H1 (cell line): Measurements from ENCODE around the gene DEDD2. TPM values are rescaled to one million over a fixed set of nuclear protein-coding genes. Genes with fewer than 3 reads are reported as not detected.

Experiments
- CREB1 ChIP-seq: IDR thresholded peaks from 2 replicates; pipeline ENCODE4 v1.6.1; 2012; ENCODE audit warnings: inconsistent platforms
- KDM4A ChIP-seq: IDR thresholded peaks from one replicate; pipeline ENCODE4 v1.7.1; 2012; ENCODE audit warnings: low read depth, mild to moderate bottlenecking, moderate library complexity, low read length, inconsistent platforms; ENCODE audit not compliant: severe bottlenecking
- PHF8 ChIP-seq: fragments of 200-600 bp; sonication (generic); conservative IDR thresholded peaks from 2 replicates; pipeline ENCODE4 v1.7.1; 2012; ENCODE audit warnings: low read depth, mild to moderate bottlenecking, inconsistent platforms, low read length, moderate library complexity
- SUZ12 ChIP-seq: fragments of 200-600 bp; sonication (generic); IDR thresholded peaks from 2 replicates; pipeline ENCODE4 v1.6.1; 2012; ENCODE audit warnings: mild to moderate bottlenecking, inconsistent platforms, low read length, moderate library complexity, mixed read lengths
- polyA plus RNA-seq, 7 experiments: library from polyadenylated mRNA; depleted of rRNA in 3 of 7; stranded (reverse) in 5 of 7; unstranded in 2 of 7; fragments of >200 nt in 5 of 7; fragments of 200-250 nt in 2 of 7; gene quantifications; 1 replicate in 5 of 7; 2 replicates in 1 of 7; 4 replicates in 1 of 7; pipeline versions ENCODE4 v1.2.1 to v1.2.3, GENCODE V29; 2011 to 2013; ENCODE audit warnings: missing spikeins in 2 of 7, mixed read lengths in 2 of 7
- total RNA-seq: library from RNA; stranded (reverse); fragmentation: NEBNext Ultra II Directional; extraction: Animal tissue kit (Norgen Biotek cat#: 25700); gene quantifications from 2 replicates; pipeline ENCODE4 v1.2.1, GENCODE V29; 2021
- TF ChIP-seq, protein P1 (sequence below): IDR thresholded peaks from 2 replicates; pipeline ENCODE4 v1.6.1; 2012; ENCODE audit warnings: low read length, inconsistent platforms

The DEDD2 gene
- total and polyA plus RNA-seq, 2 of the 8 experiments (the other 6 are each of a cell fraction or from before 2014, with no cell fraction given) = 37.8 to 65.0 TPM

DNA sequence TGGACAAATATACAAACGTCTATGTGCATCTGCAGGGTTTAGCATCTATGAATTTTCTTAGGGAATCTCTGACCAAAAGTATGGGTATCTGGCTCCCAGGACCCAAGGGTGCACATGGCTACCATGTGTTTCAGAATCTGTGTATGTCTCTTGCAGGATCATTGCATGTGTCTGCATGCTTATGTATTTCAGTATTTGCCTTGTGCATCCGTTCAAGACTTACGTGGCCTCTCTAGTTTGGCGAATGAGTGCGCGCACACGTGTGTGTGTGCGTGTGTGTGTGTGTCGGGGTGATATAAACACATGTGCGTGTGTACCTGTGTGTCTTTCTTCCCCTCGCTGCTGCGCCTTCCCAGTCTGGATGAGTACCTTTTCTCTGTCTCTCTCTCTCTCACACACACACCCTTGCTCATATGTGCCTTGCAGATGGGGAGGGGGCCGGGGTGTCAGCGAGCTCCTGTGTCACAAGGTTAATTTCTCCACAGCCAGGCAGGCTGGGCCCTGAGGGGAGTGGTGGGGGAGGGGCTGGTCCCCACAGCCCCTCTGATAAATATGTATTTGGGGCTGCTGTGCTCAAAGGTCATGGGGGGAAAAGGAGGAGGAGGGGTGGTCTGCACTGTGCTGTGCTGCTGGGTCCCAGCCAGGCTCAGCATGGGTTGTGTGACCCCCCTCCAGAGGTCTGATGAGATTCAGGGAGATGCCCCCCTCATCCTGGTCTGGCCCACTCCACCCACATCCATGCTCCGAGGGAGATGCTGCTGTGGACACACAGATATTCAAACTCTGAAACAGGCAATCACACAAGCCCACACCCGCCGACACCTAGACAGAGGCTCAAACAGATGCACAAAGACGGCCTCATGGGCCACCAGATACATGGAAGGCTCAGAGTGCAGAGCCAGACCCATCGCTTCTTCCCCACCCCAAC lies 47.7 kb downstream of the DEDD2 start (continued):
- no peak for TF ChIP-seq KDM4A
- no peak for TF ChIP-seq CREB1
- TF ChIP-seq, protein P1, sequence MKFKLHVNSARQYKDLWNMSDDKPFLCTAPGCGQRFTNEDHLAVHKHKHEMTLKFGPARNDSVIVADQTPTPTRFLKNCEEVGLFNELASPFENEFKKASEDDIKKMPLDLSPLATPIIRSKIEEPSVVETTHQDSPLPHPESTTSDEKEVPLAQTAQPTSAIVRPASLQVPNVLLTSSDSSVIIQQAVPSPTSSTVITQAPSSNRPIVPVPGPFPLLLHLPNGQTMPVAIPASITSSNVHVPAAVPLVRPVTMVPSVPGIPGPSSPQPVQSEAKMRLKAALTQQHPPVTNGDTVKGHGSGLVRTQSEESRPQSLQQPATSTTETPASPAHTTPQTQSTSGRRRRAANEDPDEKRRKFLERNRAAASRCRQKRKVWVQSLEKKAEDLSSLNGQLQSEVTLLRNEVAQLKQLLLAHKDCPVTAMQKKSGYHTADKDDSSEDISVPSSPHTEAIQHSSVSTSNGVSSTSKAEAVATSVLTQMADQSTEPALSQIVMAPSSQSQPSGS = no peak
- no peak for TF ChIP-seq PHF8
- TF ChIP-seq SUZ12 = no peak
